H1 (cell line): ENCODE measurements around the gene PPP4R3C. TPM values are rescaled to one million over a fixed set of nuclear protein-coding genes. Genes with fewer than 3 reads are reported as not detected.

Experiments
- CTCF ChIA-PET: fragments of 300-600 bp; sonication (Branson Sonifier 250); formaldehyde crosslinking; loops from one replicate; lab custom pipeline; 2021; ENCODE audit not compliant: partially characterized antibody; lab: Charles Lee
- POLR2A ChIA-PET: fragments of 300-600 bp; sonication (Branson Sonifier 250); formaldehyde crosslinking; loops from one replicate; lab custom pipeline; 2021; ENCODE audit warnings: inconsistent platforms; ENCODE audit not compliant: partially characterized antibody; lab: Charles Lee
- DNase-seq, 2 experiments: peaks; one replicate each; pipeline versions ENCODE4 v3.0.0 to v3.0.0-alpha.2; 2010 to 2022; ENCODE audit warnings: low spot score in 2 of 2, low read depth in 1 of 2, mixed read lengths in 1 of 2
- FAIRE-seq: peaks from 2 replicates; lab custom pipeline; 2011; peaks lifted over from hg19 to GRCh38; lab: Jason Lieb, UNC
- H2AFZ ChIP-seq: 2 replicates; pipeline ENCODE4 v1.8.1; 2012; ENCODE audit warnings: low read length, inconsistent platforms
- H2AK5ac ChIP-seq: 2 replicates; pipeline ENCODE4 v1.6.1; 2013; ENCODE audit warnings: low read depth, low read length
- H2BK120ac ChIP-seq: replicated peaks from 2 replicates; pipeline ENCODE3; 2013; ENCODE audit warnings: low read depth, low read length, inconsistent platforms
- H2BK12ac ChIP-seq: 2 replicates; pipeline ENCODE4 v1.6.1; 2013; ENCODE audit warnings: low read depth, low read length
- H2BK15ac ChIP-seq: 2 replicates; pipeline ENCODE4 v1.6.1; 2013; ENCODE audit warnings: low read length
- H2BK20ac ChIP-seq: 2 replicates; pipeline ENCODE4 v1.6.1; 2013; ENCODE audit warnings: low read length
- H2BK5ac ChIP-seq: 2 replicates; pipeline ENCODE4 v1.6.1; 2013; ENCODE audit warnings: low read depth, low read length
- H3K14ac ChIP-seq: 2 replicates; pipeline ENCODE4 v1.6.1; 2013; ENCODE audit warnings: inconsistent platforms; ENCODE audit not compliant: insufficient read length
- H3K18ac ChIP-seq: 2 replicates; pipeline ENCODE4 v1.6.1; 2013; ENCODE audit warnings: low read length; ENCODE audit errors: extremely low read depth
- H3K23ac ChIP-seq: 2 replicates; pipeline ENCODE4 v1.6.1; 2013; ENCODE audit warnings: inconsistent platforms; ENCODE audit not compliant: insufficient read length
- H3K23me2 ChIP-seq: 2 replicates; pipeline ENCODE4 v1.6.1; 2013; ENCODE audit warnings: low read depth, low read length
- H3K27ac ChIP-seq: 2 replicates; pipeline ENCODE4 v1.6.1; 2011; ENCODE audit warnings: low read depth, low read length, inconsistent platforms
- H3K27me3 ChIP-seq, 4 experiments: replicated peaks in 1 of 4; 1 replicate in 1 of 4; 2 replicates in 3 of 4; pipeline versions ENCODE4 v1.6.1 to v1.8.1; 2011 to 2013; ENCODE audit warnings: low read length in 3 of 4, mild to moderate bottlenecking in 3 of 4, inconsistent platforms in 2 of 4, mixed read lengths in 2 of 4, moderate library complexity in 1 of 4; ENCODE audit not compliant: control insufficient read depth in 3 of 4, insufficient read depth in 3 of 4; ENCODE audit errors: extremely low read depth in 1 of 4
- H3K36me3 ChIP-seq, 4 experiments: 2 replicates each; pipeline versions ENCODE4 v1.6.1 to v1.8.1; 2011 to 2013; ENCODE audit warnings: mild to moderate bottlenecking in 4 of 4, low read length in 3 of 4, moderate library complexity in 2 of 4, control low read depth in 1 of 4, inconsistent platforms in 1 of 4; ENCODE audit not compliant: insufficient read depth in 4 of 4, control insufficient read depth in 2 of 4
- H3K4ac ChIP-seq: replicated peaks from 2 replicates; pipeline ENCODE3; 2013; ENCODE audit warnings: low read length, low read depth, mixed read lengths, inconsistent platforms; ENCODE audit not compliant: insufficient read length
- H3K4me1 ChIP-seq, 4 experiments: replicated peaks in 1 of 4; 1 replicate in 1 of 4; 2 replicates in 3 of 4; pipeline versions ENCODE4 v1.6.1 to v1.8.1; 2011 to 2013; ENCODE audit warnings: low read length in 3 of 4, inconsistent platforms in 2 of 4, mixed read lengths in 1 of 4; ENCODE audit not compliant: insufficient read depth in 4 of 4, control insufficient read depth in 3 of 4
- H3K4me2 ChIP-seq, 2 experiments: 2 replicates each; pipeline versions ENCODE4 v1.6.1 to v1.8.1; 2011 to 2013; ENCODE audit warnings: low read depth in 2 of 2, low read length in 2 of 2, control low read depth in 1 of 2, inconsistent platforms in 1 of 2, mild to moderate bottlenecking in 1 of 2; ENCODE audit not compliant: insufficient read depth in 1 of 2
- H3K4me3 ChIP-seq, 4 experiments: fragments of 200-600, 300-600 bp in 1 of 4; sonication (generic), shearing (Covaris generic), sonication (Bioruptor Twin) in 1 of 4; 2 replicates each; pipeline versions ENCODE4 v1.5.1 to v1.8.1; 2011 to 2016; ENCODE audit warnings: low read length in 4 of 4, low read depth in 3 of 4, control low read depth in 2 of 4, inconsistent platforms in 2 of 4, mild to moderate bottlenecking in 2 of 4, mixed read lengths in 1 of 4, moderate library complexity in 1 of 4; ENCODE audit not compliant: insufficient read depth in 2 of 4; ENCODE audit errors: extremely low read depth in 1 of 4
- H3K56ac ChIP-seq: replicated peaks from 2 replicates; pipeline ENCODE3; 2013; ENCODE audit warnings: low read depth, mild to moderate bottlenecking, mixed read lengths, low read length, inconsistent platforms; ENCODE audit not compliant: insufficient read length
- H3K79me1 ChIP-seq: 2 replicates; pipeline ENCODE4 v1.6.1; 2013; ENCODE audit warnings: low read depth, low read length, control low read depth
- H3K79me2 ChIP-seq, 2 experiments: 2 replicates each; pipeline versions ENCODE4 v1.6.1 to v1.8.1; 2012 to 2013; ENCODE audit warnings: low read length in 2 of 2, mild to moderate bottlenecking in 2 of 2, inconsistent platforms in 1 of 2; ENCODE audit not compliant: insufficient read depth in 2 of 2, control insufficient read depth in 1 of 2
- H3K9ac ChIP-seq, 4 experiments: replicated peaks in 1 of 4; 1 replicate in 1 of 4; 2 replicates in 3 of 4; pipeline versions ENCODE4 v1.6.1 to v1.8.1; 2011 to 2013; ENCODE audit warnings: low read depth in 3 of 4, low read length in 3 of 4, control low read depth in 2 of 4, mild to moderate bottlenecking in 2 of 4, moderate library complexity in 2 of 4, inconsistent platforms in 1 of 4; ENCODE audit errors: extremely low read depth in 1 of 4
- H3K9me3 ChIP-seq, 2 experiments: 2 replicates each; pipeline versions ENCODE4 v1.6.1 to v1.8.1; 2012 to 2013; ENCODE audit warnings: mild to moderate bottlenecking in 2 of 2, moderate library complexity in 2 of 2, control low read depth in 1 of 2, inconsistent platforms in 1 of 2, low read depth in 1 of 2, low read length in 1 of 2, mixed read lengths in 1 of 2; ENCODE audit not compliant: insufficient read depth in 2 of 2
- H4K20me1 ChIP-seq, 2 experiments: replicated peaks in 1 of 2; 2 replicates each; pipeline versions ENCODE3 to v1.8.1; 2011 to 2013; ENCODE audit warnings: inconsistent platforms in 2 of 2, low read length in 2 of 2, mild to moderate bottlenecking in 1 of 2; ENCODE audit not compliant: insufficient read depth in 2 of 2, control insufficient read depth in 1 of 2
- H4K5ac ChIP-seq: 2 replicates; pipeline ENCODE4 v1.6.1; 2013; ENCODE audit warnings: low read length, low read depth, mixed read lengths, inconsistent platforms; ENCODE audit not compliant: insufficient read length
- H4K8ac ChIP-seq: 2 replicates; pipeline ENCODE4 v1.8.0; 2013; ENCODE audit warnings: mild to moderate bottlenecking, moderate library complexity, low read length, inconsistent platforms; ENCODE audit not compliant: insufficient read depth; ENCODE audit errors: extremely low read depth
- H4K91ac ChIP-seq: replicated peaks from 2 replicates; pipeline ENCODE3; 2013; ENCODE audit warnings: low read length, mixed read lengths, inconsistent platforms; ENCODE audit not compliant: insufficient read length
- BACH1 ChIP-seq: IDR thresholded peaks from 2 replicates; pipeline ENCODE4 v1.6.1; 2012; ENCODE audit warnings: low read length, improper control_type of control experiment
- CBX8 ChIP-seq: fragments of 300-800, 300-1000 bp; sonication (generic); IDR thresholded peaks from 2 replicates; pipeline ENCODE4 v1.7.1; 2016; ENCODE audit warnings: low read depth, low read length, borderline replicate concordance
- CEBPB ChIP-seq: IDR thresholded peaks from 2 replicates; pipeline ENCODE4 v1.6.1; 2012; ENCODE audit warnings: low read depth, low read length
- CREB1 ChIP-seq: IDR thresholded peaks from 2 replicates; pipeline ENCODE4 v1.6.1; 2012; ENCODE audit warnings: inconsistent platforms
- GTF2F1 ChIP-seq: IDR thresholded peaks from 2 replicates; pipeline ENCODE4 v1.6.1; 2012; ENCODE audit warnings: low read depth, low read length, improper control_type of control experiment, borderline replicate concordance
- HDAC6 ChIP-seq: IDR thresholded peaks from one replicate; pipeline ENCODE4 v1.7.1; 2012; ENCODE audit warnings: low read depth, mild to moderate bottlenecking, inconsistent platforms, low read length, moderate library complexity
- POLR2AphosphoS5 ChIP-seq: IDR thresholded peaks from 2 replicates; pipeline ENCODE4 v1.6.1; 2011; ENCODE audit warnings: low read depth, low read length
- RNF2 ChIP-seq: fragments of 200-900, 300-1000 bp; sonication (generic); IDR thresholded peaks from 2 replicates; pipeline ENCODE4 v1.7.1; 2016; ENCODE audit warnings: borderline replicate concordance, low read depth, mild to moderate bottlenecking, antibody characterized with exemption, low read length; ENCODE audit not compliant: poor library complexity, severe bottlenecking; ENCODE audit errors: missing control alignments
- SP2 ChIP-seq: IDR thresholded peaks from 2 replicates; pipeline ENCODE4 v1.6.1; 2012; ENCODE audit warnings: mild to moderate bottlenecking, low read length, inconsistent platforms
- SRF ChIP-seq: IDR thresholded peaks from 2 replicates; pipeline ENCODE4 v1.6.1; 2011; ENCODE audit warnings: mild to moderate bottlenecking, low read depth, low read length, moderate library complexity
- TCF12 ChIP-seq: IDR thresholded peaks from 2 replicates; pipeline ENCODE4 v1.6.1; 2011; ENCODE audit warnings: low read depth, mild to moderate bottlenecking, low read length
- TEAD4 ChIP-seq: IDR thresholded peaks from 2 replicates; pipeline ENCODE4 v1.6.1; 2012; ENCODE audit warnings: low read depth, low read length, inconsistent platforms, mixed read lengths
- ZNF274 ChIP-seq: IDR thresholded peaks from 2 replicates; pipeline ENCODE4 v1.7.0; 2012; ENCODE audit warnings: low read length, borderline replicate concordance; ENCODE audit errors: extremely low read depth
- WGBS, 2 experiments: shearing (Covaris generic) in 1 of 2; methylation state at CpG; one replicate each; pipeline versions ENCODE4 v1.1.6 to v1.1.7; 2013 to 2015; ENCODE audit warnings: low lambda C conversion rate in 2 of 2, mixed read lengths in 2 of 2, inconsistent platforms in 1 of 2, low coverage in 1 of 2, missing lambda C conversion rate in 1 of 2; ENCODE audit not compliant: insufficient replicate concordance in 2 of 2, insufficient coverage in 1 of 2, insufficient read length in 1 of 2; ENCODE audit errors: extremely low coverage in 1 of 2, missing lambda C conversion rate in 1 of 2; 5-methylcytosine and 5-hydroxymethylcytosine counted together
- polyA plus RNA-seq, 7 experiments: library from polyadenylated mRNA; depleted of rRNA in 3 of 7; stranded (reverse) in 5 of 7; unstranded in 2 of 7; fragments of >200 nt in 5 of 7; fragments of 200-250 nt in 2 of 7; gene quantifications; 1 replicate in 5 of 7; 2 replicates in 1 of 7; 4 replicates in 1 of 7; pipeline versions ENCODE4 v1.2.1 to v1.2.3, GENCODE V29; 2011 to 2013; ENCODE audit warnings: missing spikeins in 2 of 7, mixed read lengths in 2 of 7
- total RNA-seq: library from RNA; stranded (reverse); fragmentation: NEBNext Ultra II Directional; extraction: Animal tissue kit (Norgen Biotek cat#: 25700); gene quantifications from 2 replicates; pipeline ENCODE4 v1.2.1, GENCODE V29; 2021

The PPP4R3C gene
- total and polyA plus RNA-seq, 2 of the 8 experiments (the other 6 are each of a cell fraction or from before 2014, with no cell fraction given): not detected

GRCh38 chrX:27444093-27444908 is 18.8 kb downstream of the PPP4R3C start:
- no peak overlapping the region for H3K4ac ChIP-seq
- no peak overlapping the region for H3K4me2 ChIP-seq
- no peak overlapping the region for H3K56ac ChIP-seq
- no peak overlapping the region for H4K8ac ChIP-seq
- no peak overlapping the region for H3K23ac ChIP-seq
- no peak overlapping the region for H2AK5ac ChIP-seq
- no peak overlapping the region for H2BK20ac ChIP-seq
- DNase-seq (no peak), FAIRE-seq (no peak)
- no peaks in the 10 kb centered on the region for H3K23me2 ChIP-seq
- no peaks in the 10 kb centered on the region for H3K36me3 ChIP-seq
- no peak overlapping the region for H2BK12ac ChIP-seq
- 100% methylated on average over 1 of the region's 3 CpGs; no CpG with 5 or more reads in 1 of the 2 experiments for WGBS, 2 experiments
- H3K4me1 ChIP-seq: no peaks in the 10 kb centered on the region
- H3K79me2 ChIP-seq: no peaks in the 10 kb centered on the region
- ChIA-PET CTCF (interaction anchor here (1.1 kb wide), 1 partner anchor 12 kb away, joined by 3 read pairs; no protein-coding TSS in a partner anchor), POLR2A (no interaction called here)
- no peak overlapping the region for H2BK15ac ChIP-seq
- H4K5ac ChIP-seq: no peak overlapping the region
- no peak overlapping the region for H2BK5ac ChIP-seq
- H3K18ac ChIP-seq: no peak overlapping the region
- no peak overlapping the region for H4K91ac ChIP-seq
- H3K9ac ChIP-seq: no peak overlapping the region
- no peaks in the 10 kb centered on the region for H4K20me1 ChIP-seq
- no peak overlapping the region for H3K27ac ChIP-seq
- H3K79me1 ChIP-seq: no peaks in the 10 kb centered on the region
- no peak overlapping the region for H3K14ac ChIP-seq
- H2BK120ac ChIP-seq: no peak overlapping the region
- H2AFZ ChIP-seq: no peak overlapping the region
- no peak overlapping the region for H3K4me3 ChIP-seq
- H3K9me3 ChIP-seq: no peaks in the 10 kb centered on the region
- H3K27me3 ChIP-seq: no peaks in the 10 kb centered on the region
- no peak for TF ChIP-seq CBX8
- TF ChIP-seq CREB1: no peak
- TF ChIP-seq SP2: no peak
- TF ChIP-seq GTF2F1: no peak
- TF ChIP-seq BACH1: no peak
- TF ChIP-seq POLR2AphosphoS5: no peak
- no peak for TF ChIP-seq RNF2
- TF ChIP-seq SRF: no peak
- no peak for TF ChIP-seq ZNF274
- TF ChIP-seq TEAD4: no peak
- TF ChIP-seq CEBPB: no peak
- TF ChIP-seq HDAC6: no peak
- no peak for TF ChIP-seq TCF12
